ENCODE results near the gene TXNDC12. TPM values are rescaled to one million over a fixed set of nuclear protein-coding genes. Genes with fewer than 3 reads are reported as not detected.

The TXNDC12 gene
- total RNA-seq, 1 donor from 2014 or later, result 16.4 TPM

GRCh38 chr1:52002038-52002917 lies 52.7 kb downstream of the TXNDC12 start:
- intact Hi-C loops (cut with DNase I), result loop anchor here (2.0 kb wide), 1 partner anchor 105 kb away; no protein-coding TSS in a partner anchor
- Histone ChIP-seq H3K27me3 (no peaks in the 10 kb centered on the region), H3K4me1 (peaks cover 0 to 3% of the 10 kb centered on the region in 2 donors), H3K36me3 (no peaks in the 10 kb centered on the region), H3K4me3 (no peak overlapping the region), H3K27ac (no peak overlapping the region), H3K9me3 (no peaks in the 10 kb centered on the region)
- no peak for DNase-seq (ENCODE audit: low spot score in 2 of 2)
- TF ChIP-seq, protein P1, sequence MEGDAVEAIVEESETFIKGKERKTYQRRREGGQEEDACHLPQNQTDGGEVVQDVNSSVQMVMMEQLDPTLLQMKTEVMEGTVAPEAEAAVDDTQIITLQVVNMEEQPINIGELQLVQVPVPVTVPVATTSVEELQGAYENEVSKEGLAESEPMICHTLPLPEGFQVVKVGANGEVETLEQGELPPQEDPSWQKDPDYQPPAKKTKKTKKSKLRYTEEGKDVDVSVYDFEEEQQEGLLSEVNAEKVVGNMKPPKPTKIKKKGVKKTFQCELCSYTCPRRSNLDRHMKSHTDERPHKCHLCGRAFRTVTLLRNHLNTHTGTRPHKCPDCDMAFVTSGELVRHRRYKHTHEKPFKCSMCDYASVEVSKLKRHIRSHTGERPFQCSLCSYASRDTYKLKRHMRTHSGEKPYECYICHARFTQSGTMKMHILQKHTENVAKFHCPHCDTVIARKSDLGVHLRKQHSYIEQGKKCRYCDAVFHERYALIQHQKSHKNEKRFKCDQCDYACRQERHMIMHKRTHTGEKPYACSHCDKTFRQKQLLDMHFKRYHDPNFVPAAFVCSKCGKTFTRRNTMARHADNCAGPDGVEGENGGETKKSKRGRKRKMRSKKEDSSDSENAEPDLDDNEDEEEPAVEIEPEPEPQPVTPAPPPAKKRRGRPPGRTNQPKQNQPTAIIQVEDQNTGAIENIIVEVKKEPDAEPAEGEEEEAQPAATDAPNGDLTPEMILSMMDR (IDR thresholded peaks at IDR 0.05), result peak; percentile 68 to 84 (median 82)

GRCh38 chr1:51998701-51999100 lies 56.3 kb downstream of the TXNDC12 start:
- H3K9me3 ChIP-seq, result no peaks in the 10 kb centered on the region
- TF ChIP-seq, protein P1 (IDR thresholded peaks at IDR 0.05), result no peak
- intact Hi-C loops (cut with DNase I), result no loop called here
- no peak overlapping the region for H3K4me3 ChIP-seq
- no peaks in the 10 kb centered on the region for H3K36me3 ChIP-seq
- H3K4me1 ChIP-seq, result no peaks in the 10 kb centered on the region
- no peak overlapping the region for H3K27ac ChIP-seq
- H3K27me3 ChIP-seq, result no peaks in the 10 kb centered on the region
- no peak for DNase-seq (ENCODE audit: low spot score in 2 of 2)

DNA sequence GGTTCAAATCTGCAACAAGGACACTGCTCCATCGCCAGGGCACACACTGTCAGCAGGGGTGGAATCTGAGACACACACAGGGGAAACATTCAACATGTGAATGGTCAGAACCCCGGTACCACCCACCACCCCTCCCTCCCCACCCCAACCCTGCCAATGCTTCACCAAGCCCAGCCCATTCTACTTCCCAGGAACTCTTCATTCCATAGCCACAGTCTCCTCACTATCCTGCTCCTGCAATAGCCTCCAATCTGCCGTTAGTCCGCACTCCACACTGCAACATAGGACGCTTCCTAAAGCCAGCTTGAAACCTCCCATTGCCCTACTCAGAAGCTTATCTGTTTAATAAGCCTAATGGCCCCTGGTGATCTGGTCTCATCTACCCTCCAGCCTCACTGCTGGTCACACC lies 57.0 kb downstream of the TXNDC12 start:
- no peaks in the 10 kb centered on the region for H3K9me3 ChIP-seq
- H3K27me3 ChIP-seq, result no peaks in the 10 kb centered on the region
- intact Hi-C loops (cut with DNase I), result no loop called here
- no peaks in the 10 kb centered on the region for H3K36me3 ChIP-seq
- TF ChIP-seq, protein P1 (IDR thresholded peaks at IDR 0.05), result no peak
- H3K4me1 ChIP-seq, result no peaks in the 10 kb centered on the region
- no peak overlapping the region for H3K27ac ChIP-seq
- H3K4me3 ChIP-seq, result no peak overlapping the region
- no peak for DNase-seq (ENCODE audit: low spot score in 2 of 2)

DNA sequence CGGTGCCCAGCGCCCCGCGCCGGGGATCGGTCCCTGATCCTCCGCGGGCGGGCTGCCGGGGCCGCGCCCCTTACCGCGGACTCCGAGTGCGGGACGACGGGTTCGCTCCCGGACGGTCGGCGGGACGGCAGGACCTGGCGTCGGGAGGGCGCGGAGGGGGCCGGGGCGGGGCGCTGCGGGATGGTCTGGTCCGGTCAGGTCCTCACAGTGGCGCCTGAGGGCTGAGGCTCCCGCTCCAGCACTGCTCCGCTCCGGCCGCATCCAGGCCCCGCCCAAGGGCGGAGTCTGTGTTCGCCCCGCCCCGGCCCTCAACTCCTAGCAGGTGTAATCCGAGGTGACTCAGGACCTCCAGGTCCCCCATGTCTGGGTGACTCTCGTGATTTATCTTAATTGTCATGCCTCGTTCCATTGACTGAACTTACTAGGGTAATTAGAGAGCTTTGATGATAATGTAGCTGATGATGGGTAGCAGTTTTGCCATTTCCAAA lies 64.5 kb downstream of the TXNDC12 start, which contains the start of gene RAB3B:
Gene RAB3B (minus strand): TSS at position 223 of the 488 bp plus-strand sequence. CDS start 13,583 bp downstream, outside the sequence.
- Histone ChIP-seq H3K27me3 (no peaks in the 10 kb centered on the region), H3K36me3 (no peaks in the 10 kb centered on the region), H3K27ac (no peak within 1 kb of the TSS), H3K4me1 (no peaks in the 10 kb centered on the region), H3K9me3 (no peaks in the 10 kb centered on the region), H3K4me3 (peak within 1 kb of the TSS; percentile 52 to 64)
- peak in 1 of 2 donors; percentile 67 for DNase-seq (ENCODE audit: low spot score in 2 of 2)
- intact Hi-C loops (cut with DNase I), result no loop called here
- TF ChIP-seq, protein P1 (IDR thresholded peaks at IDR 0.05), result no peak

- TF ChIP-seq, protein P1 (IDR thresholded peaks at IDR 0.05), result no peak
- Histone ChIP-seq H3K4me1 (no peaks in the 10 kb centered on the region), H3K4me3 (peak overlapping the region; percentile 52 to 64), H3K36me3 (no peaks in the 10 kb centered on the region), H3K9me3 (no peaks in the 10 kb centered on the region), H3K27me3 (no peaks in the 10 kb centered on the region), H3K27ac (no peak overlapping the region)
- DNase-seq (ENCODE audit: low spot score in 2 of 2), result no peak
- intact Hi-C loops (cut with DNase I), result no loop called here
Measured at GRCh38 chr1:51989582-51990477, 65.2 kb downstream of the TXNDC12 start.
